ENCODE data around the gene INTS14.
"Not testable (repeated sequence)": the region's sequence is repeated elsewhere in the genome, so short reads cannot be mapped to it uniquely, and the experiment has no call there.

The INTS14 gene

GRCh38 chr15:65630760-65631159, 19.8 kb upstream of the INTS14 start:
- no peak for DNase-seq

GRCh38 chr15:65629548-65629947, 18.6 kb upstream of the INTS14 start:
- DNase-seq, result no peak

DNA sequence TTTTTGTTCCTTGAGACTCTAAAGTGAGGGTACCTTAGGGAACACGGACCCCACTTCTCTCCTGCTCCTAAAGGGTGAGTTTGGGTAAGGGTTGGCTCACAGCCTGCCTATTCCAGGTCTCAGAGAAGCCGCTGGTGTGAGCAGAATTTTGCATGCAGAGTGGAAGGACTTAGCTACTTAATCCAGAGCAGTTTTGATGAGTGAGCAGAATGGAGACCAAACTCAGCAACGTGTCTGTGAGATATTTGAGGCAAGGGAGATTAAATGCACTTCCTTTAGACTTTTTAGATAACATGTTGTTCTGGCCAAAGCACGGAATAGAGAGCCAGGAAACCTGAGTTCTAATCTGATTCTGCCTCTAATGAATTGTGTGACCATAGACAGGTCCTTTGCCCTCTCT, 15.9 kb upstream of the INTS14 start:
- no peak for DNase-seq

DNA sequence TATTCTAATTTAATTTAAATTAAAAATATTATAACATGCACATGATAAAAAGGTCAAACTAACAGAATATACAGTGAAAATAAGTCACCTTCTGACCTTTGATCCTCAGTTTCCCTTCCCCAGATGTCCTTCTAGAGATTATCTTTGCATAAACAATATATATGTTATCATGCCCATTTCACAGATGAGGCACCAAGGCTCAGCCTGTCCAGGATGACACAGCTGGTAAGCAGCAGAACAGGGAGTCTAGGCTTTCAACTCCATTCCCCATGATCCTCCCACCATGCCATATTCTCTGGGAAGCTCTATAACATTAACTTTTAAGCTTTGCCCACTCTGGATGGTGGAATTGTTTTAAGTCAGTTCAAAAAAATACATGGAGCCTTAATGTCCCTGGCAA, 12.2 kb upstream of the INTS14 start:
- DNase-seq, result no peak

- DNase-seq, result no peak
Measured at GRCh38 chr15:65621638-65622037, 10.7 kb upstream of the INTS14 start, which contains the start of gene SLC24A1. TSS of gene SLC24A1 (plus strand) at chr15:65621938. CDS start at chr15:65624081, 2,143 bp downstream.

DNA sequence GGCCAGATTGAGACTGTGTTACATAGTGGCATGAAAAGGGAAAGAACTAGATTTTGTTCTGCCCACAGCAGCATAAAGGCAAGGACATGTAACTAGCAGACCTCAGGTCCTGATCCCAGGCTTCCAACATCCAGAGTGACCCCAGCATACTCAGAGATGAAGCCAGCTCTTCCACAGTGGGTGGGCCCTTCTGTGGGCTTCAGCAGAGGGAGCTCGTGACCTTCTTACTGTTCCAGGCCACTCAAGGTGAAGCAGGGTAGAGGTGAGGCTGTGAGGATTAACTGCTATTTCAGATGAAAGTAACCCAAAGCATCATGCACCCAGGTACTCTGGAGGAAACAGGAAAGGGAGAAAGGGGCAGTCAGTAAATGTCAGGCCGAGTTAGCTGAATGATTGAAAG, 9.9 kb upstream of the INTS14 start:
- no peak for DNase-seq

GRCh38 chr15:65619626-65620290, 8.8 kb upstream of the INTS14 start:
- DNase-seq, result no peak

DNA sequence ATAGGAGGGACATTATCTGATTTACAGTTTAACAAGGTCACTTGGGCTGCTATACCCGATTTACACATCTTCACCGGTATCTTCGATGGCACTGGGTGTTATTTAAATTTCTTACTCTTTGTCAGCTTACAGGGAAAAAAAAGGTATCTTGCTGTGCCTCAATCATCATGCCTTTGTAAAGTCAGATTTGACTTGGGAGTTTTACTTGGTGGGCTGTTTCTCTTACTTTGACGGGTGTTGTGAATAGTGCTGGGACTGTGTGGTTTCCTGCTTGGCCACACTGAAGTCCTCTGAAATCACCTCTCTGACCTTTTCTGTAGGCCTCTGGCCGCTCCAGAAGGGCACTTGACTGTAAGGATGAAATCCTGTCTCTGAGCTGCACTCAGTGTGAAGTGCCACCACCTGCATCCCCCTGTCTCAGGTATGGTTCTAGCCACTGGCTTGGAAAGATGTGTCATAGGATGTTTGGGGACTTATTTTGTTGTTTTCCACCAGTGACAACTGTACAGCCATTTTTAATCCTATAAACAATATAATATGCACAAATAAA, 7.7 kb upstream of the INTS14 start:
- DNase-seq, result no peak

DNA sequence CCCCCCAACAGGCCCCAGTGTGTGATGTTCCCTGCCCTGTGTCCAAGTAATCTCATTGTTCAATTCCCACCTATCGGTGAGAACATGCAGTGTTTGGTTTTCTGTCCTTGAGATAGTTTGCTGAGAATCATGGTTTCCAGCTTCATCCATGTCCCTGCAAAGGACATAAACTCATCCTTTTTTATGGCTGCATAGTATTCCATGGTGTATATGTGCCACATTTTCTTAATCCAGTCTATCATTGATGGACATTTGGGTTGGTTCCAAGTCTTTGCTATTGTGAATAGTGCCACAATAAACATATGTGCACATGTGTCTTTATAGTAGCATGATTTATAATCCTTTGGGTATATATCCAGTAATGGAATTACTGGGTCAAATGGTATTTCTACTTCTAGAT, 5.0 kb upstream of the INTS14 start:
- DNase-seq, result not testable (repeated sequence)

DNA sequence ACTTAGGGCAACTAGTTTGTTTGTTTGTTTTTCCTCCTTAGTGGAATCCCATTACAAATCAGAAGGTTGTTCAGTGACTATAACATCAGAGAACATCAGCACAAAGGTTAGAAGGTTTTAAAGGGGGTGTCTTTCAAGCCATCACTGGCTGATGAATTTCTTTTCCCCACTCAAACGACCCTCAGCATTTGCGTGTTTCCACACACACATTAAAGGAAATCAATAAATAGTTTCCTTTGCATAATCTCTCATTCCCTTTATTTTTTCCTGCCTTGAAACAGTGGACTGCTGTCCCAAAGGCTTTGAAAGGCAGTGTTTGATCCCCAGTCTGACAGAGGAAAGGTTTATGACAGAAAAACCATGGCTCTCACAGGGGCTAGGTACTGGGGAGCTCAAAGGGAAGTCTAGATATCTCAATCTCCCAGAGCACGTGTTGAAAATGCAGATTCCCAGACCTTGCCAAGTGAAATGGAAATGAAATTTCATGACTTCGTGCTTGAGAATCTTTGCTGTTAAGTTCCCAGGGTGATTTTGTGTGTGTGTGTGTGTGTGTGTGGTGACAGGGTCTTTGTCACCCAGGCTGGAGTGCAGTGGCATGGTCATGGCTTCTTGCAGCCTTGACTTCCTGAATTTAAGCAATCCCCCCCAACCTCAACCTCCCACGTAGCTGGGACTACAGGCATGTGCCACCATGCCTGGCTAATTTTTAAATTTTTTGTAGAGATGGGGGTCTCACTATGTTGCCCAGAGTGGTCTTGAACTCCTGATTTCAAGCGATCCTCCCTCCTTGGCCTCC, 2.2 kb upstream of the INTS14 start:
- no peak for DNase-seq

DNA sequence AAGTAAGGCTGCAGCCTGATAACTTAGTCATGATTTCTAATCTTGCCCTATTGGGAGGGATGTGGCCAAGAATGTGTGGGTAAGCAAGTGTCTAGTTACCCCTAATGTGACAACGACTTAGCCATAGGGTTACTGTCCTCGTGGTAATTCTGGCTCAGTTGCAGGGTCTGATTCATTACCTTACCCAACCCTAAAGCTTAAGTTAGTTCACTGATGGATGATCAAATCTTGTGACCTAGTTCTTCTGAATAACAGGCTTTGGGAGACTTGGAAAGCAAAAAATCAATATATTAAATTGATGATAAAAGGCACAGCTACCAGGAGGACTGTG, 1.6 kb upstream of the INTS14 start:
- DNase-seq, result no peak

DNA sequence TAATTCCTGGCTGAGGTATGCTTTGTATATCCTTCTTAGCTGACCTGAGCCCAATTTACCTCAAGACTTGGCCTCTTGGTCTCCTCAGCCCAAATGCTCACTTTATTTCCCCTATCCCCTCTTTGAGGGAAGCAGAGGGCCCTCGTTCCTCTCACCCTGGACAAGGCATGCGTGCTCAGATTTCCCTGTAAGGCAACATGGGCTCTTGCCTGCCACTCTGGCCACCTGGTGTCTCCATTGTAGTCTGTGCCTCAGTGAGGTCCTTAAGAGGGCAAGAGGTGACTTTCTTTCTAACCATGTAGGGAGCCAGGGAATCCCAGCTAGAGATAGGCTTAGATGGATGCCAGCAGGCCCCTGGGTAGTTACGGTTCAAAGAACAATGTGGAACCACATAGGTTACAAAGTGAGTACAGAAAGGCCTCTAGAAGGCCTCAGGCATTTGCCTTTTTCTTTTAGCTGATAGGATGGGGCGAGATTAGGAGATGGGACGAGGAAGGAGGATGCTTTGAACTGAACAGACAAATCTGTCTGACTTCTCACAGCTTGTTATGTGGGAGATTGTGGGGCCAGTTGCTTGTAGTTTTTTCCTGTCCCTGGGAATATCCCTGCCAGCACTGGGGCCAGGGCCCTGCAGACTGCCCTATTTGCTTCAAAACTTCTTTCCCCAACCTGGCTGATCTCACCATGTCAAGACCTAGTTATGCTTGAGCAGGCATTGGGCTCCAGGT, 1.1 kb upstream of the INTS14 start:
- no peak for DNase-seq

- DNase-seq, result no peak
Measured at GRCh38 chr15:65603559-65603958, 7.4 kb downstream of the INTS14 start.

- no peak for DNase-seq
Measured at GRCh38 chr15:65603134-65603533, 7.8 kb downstream of the INTS14 start.

GRCh38 chr15:65599677-65600076, 11.3 kb downstream of the INTS14 start:
- no peak for DNase-seq

- no peak for DNase-seq
Measured at GRCh38 chr15:65598468-65598867, 12.5 kb downstream of the INTS14 start.

- DNase-seq, result peak; percentile 9
Measured at GRCh38 chr15:65595960-65596359, 15.0 kb downstream of the INTS14 start.

- DNase-seq, result no peak
Measured at GRCh38 chr15:65587094-65587493, 23.8 kb downstream of the INTS14 start.

- no peak for DNase-seq
Measured at GRCh38 chr15:65584241-65584640, 26.7 kb downstream of the INTS14 start.

- DNase-seq, result peak; percentile 24
Measured at GRCh38 chr15:65583701-65584100, 27.2 kb downstream of the INTS14 start.

GRCh38 chr15:65580287-65580686, 30.6 kb downstream of the INTS14 start:
- DNase-seq, result no peak

DNA sequence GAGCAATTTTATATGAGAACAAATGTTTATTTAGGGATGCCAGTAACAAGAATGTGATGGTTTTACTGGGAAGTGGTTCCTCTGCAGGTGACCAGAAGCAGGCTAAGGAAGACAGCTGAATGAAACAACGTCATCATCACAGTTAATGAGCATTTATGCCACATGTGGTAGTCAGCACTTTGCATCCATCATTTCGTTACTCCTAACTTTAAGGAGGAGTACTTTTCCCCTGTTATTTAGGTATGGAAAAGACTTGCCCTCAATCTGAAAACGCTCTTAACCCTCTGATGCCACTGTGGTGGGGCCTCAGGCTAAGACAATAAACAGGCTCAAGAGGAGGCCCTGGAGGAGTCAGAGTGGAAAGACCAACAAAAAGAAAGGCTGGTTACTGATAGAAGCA, 31.2 kb downstream of the INTS14 start:
- no peak for DNase-seq

DNA sequence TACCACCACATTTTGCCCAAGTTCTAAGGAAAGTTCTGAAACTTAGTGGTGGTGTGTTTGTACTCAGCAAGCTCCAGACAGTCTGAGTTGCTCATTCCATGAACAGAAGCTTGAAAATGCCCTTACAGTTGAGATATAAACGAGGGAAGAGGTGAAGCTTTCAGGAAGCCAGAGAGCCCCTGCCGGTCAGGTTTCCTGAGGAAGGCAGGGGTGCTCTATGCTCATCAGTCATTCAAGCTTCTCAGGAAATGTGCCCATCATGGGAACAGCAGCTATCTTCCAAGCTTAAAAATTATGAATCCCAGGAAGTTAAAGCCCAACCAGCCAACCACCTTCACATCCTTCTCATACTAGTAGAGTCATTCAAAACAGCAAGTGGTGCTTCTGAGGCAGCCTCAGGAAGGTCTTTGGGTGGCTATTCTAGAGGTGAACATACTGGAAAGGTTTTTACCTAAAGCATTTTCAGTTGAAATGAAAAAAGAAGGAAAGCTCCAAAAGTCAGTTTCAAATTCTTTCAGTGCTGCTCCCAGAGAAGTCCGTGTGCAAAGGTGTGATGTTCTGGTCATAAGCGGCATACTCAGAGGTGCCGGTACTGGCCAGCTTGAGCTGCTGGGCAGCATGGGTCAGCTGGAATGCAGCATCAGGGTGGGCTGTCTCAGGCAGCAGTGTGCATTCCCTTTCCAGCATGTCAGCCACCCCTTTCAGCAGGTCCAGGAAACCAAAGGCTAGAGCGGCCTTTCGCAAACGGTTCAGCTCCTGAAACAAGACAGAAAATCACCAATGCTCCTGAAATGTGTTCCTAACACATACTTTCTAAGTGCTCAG, 31.8 kb downstream of the INTS14 start:
- DNase-seq, result no peak

All from effector CD4-positive, alpha-beta T cell (primary cell).